OCI-M2 (cell line): ENCODE results near the gene PAK1.
"Not testable (repeated sequence)": the region's sequence is repeated elsewhere in the genome, so short reads cannot be mapped to it uniquely, and the experiment has no call there.

Experiments
- DNase-seq: peaks from one replicate; lab custom pipeline; 2025; ENCODE audit not compliant: unreplicated experiment; lab: John Stamatoyannopoulos, UW

Gene PAK1

GRCh38 chr11:77473801-77474683, at the start of gene PAK1:
Gene PAK1, minus strand, starts transcription at chr11:77474094. Its CDS starts 81,574 bp downstream, at chr11:77392520.
- DNase-seq, result no peak

- no peak for DNase-seq
Observed at GRCh38 chr11:77522215-77522614, 48.3 kb upstream of the PAK1 start.

- no peak for DNase-seq
Observed at GRCh38 chr11:77519847-77520246, 46.0 kb upstream of the PAK1 start.

DNA sequence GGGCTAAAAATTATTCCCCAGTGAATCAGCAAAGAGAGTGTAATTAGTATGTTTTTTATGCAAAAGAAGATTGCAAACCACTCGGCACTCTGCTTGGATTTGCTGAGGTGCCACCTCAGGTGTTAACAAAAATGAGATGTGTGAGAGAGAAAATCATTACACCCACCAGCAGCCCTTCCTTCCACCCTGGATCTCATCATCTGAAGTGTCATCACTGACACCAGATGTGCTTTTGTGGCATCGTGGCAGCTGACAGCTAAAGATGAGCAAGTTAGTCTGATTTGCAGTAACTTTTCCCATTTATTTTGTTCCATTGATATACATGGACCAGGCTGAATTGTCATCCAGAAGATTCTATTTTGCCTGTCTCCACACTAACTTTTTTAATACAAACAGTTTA, 44.6 kb upstream of the PAK1 start:
- DNase-seq, result no peak

GRCh38 chr11:77517753-77518152, 43.9 kb upstream of the PAK1 start:
- no peak for DNase-seq

GRCh38 chr11:77517226-77517625, 43.3 kb upstream of the PAK1 start:
- DNase-seq, result no peak

DNA sequence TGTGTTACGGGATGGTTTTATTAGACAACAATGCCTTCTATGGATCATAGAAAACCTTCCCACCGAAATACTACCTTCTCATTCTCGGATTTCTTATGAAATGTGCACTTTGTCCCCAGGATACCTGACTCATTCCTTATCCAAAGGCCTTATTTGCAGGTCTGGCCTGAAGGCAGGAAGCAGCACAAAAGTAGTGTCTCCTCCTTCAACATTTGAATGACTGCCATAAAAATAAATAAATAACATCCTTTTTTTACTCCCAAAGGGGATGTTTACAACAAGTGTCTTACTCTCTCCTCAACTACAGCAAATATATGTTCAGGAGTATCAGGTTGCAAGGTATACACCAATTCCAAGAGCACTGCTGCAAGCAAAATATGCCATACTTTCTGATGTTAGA, 41.6 kb upstream of the PAK1 start:
- no peak for DNase-seq

GRCh38 chr11:77515063-77515462, 41.2 kb upstream of the PAK1 start:
- DNase-seq, result no peak

DNA sequence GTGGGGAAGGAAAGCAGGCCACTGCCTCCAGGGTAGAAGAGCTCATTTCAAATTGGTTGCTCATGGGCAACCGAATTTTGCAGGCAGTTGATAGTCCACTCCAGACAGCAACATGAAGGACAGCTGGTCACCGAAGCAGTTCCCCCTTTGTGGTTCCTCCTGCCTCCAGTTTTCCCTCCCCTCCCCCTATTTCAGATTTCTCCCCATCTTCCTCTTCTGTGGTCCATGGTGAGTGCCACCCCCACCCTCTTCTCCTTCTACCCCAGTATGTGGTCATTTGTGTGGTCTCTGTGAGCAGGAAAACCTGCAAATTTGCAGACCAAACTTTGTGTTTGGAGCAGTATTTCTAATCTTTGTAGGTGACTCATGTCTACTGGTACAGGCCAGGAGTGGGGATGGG, 38.2 kb upstream of the PAK1 start:
- DNase-seq, result no peak

DNA sequence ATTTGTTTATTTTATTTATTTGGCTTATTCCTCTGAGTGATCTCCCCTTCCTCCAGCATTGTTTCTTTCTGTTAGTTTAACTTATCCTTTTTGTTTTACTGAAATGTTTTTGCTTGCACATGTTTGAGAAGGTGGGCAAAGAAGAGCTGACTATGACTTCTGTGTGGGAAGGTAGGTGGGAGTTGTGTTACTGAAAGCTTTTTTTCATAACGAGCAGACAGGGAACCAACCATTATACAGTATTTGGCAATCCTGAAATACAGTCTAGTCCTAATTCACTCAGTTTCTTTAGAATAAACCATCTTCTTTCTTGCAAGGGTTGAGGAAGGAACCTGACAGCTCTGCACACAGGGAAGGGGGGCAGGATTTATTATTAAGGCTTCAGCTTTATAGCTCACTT, 37.0 kb upstream of the PAK1 start:
- no peak for DNase-seq

DNA sequence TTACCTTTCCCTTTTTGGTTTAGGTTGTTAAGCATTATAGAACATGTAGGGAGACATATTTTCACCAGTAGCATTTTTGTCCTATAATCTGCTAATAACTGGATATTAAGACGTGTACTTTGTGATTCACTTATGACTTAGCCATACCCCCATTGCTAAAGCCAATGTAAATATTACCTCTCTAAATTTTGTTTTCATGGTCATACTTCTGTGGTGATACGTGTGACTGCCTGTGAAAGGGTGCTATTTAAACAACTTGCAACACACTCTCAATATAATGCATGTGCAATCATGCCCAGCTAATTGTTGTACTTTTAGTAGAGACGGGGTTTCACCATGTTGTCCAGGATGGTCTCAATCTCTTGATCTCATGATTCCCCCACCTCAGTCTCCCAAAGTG, 36.2 kb upstream of the PAK1 start:
- no peak for DNase-seq

- no peak for DNase-seq
Observed at GRCh38 chr11:77508019-77508418, 34.1 kb upstream of the PAK1 start.

DNA sequence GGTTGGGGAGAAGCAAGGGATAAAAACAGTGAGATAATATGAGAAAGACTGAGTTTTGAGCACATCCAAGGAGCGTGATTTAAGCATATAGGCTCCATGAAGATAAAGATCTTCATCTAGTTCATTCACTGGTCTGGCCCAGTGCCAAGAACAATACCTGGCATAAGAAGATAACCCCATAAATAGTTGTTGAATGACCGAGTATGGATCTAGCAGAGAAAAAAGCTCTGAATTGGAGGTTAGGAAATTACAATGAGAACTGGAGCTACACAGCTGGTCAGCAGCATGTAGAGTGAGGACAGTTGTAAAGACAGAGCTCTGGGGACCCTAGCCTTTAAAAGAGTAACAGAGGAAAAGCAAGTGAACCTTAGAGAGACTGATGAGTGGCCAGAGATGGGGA, 33.0 kb upstream of the PAK1 start:
- DNase-seq, result no peak

DNA sequence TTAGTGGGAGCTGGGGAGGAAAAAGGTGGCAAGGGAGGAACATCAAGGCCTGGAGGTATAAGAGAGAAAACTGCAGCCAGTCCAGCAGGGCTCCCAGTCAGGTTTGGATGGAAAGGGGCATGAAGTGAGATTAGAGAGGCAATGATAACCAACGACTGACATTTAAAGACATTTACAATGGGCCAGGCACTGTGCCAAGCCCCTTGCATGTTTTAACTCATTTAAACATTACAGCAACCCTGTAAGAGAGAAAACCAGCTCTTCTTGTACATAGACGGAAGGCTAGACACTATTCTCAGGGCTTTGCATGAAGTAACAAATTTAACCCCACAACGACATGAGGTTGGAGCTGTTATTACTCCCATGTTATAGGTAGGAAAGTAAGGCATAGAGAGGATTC, 32.1 kb upstream of the PAK1 start:
- no peak for DNase-seq

- DNase-seq, result no peak
Observed at GRCh38 chr11:77503006-77503405, 29.1 kb upstream of the PAK1 start.

GRCh38 chr11:77502346-77502905, 28.5 kb upstream of the PAK1 start:
- no peak for DNase-seq

- no peak for DNase-seq
Observed at GRCh38 chr11:77501758-77502157, 27.9 kb upstream of the PAK1 start.

DNA sequence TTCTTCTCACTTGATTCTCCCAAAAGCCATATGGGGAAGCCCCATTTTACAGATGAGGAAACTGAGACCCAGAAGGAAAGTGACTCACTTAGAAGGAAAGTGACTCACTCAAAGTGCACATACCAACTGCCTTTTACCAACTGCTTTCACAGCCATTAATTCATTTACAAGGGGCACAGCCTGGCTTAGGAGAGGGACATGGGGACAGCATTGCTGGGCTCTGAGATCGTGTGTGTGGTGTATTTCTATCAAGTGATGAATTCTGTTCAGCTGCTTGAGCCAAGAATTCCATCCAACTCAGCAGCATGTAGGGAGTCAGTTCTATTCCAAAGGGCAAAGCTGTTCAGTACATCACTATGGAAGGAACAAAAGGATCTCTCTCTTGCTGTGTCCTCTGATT, 23.5 kb upstream of the PAK1 start:
- DNase-seq, result no peak

- DNase-seq, result no peak
Observed at GRCh38 chr11:77495526-77495925, 21.6 kb upstream of the PAK1 start.

DNA sequence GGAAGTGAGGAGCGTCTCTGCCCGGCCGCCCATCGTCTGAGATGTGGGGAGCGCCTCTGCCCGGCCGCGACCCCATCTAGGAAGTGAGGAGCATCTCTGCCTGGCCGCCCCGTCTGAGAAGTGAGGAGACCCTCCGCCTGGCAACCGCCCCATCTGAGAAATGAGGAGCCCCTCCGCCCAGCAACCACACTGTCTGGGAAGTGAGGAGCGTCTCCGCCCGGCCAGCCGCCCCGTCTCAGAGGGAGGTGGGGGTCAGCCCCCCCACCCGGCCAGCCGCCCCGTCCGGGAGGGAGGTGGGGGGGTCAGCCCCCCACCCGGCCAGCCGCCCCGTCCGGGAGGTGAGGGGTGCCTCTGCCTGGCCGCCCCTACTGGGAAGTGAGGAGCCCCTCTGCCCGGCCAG, 16.1 kb upstream of the PAK1 start:
- DNase-seq, result not testable (repeated sequence)

DNA sequence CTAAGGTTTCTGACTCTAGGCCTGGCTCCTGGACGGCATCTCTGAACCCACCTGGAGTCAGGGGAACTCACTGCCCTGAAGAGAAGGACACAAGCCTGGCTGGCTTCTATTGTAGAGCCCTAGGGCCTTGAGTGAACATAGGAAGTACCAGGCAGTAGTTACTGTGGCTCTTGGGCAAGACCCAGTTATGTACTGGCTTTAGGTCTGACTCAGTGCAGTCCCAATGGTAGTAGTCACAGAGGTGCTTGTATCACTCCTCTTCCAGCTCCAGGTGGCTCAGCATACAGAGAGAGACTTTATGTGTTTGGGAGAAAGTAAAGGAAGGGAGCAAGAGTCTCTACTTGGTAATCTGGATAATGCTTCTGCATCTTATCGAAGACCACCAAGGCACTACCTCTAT, 13.9 kb upstream of the PAK1 start:
- DNase-seq, result no peak

GRCh38 chr11:77479746-77480352, 6.0 kb upstream of the PAK1 start:
- no peak for DNase-seq
